ENCODE data around the gene ZNF366. TPM values are rescaled to one million over a fixed set of nuclear protein-coding genes. Genes with fewer than 3 reads are reported as not detected.

Gene ZNF366
- total and polyA plus RNA-seq, 2 of the 13 experiments (the other 11 are each of a cell fraction or from before 2014, with no cell fraction given): not detected

DNA sequence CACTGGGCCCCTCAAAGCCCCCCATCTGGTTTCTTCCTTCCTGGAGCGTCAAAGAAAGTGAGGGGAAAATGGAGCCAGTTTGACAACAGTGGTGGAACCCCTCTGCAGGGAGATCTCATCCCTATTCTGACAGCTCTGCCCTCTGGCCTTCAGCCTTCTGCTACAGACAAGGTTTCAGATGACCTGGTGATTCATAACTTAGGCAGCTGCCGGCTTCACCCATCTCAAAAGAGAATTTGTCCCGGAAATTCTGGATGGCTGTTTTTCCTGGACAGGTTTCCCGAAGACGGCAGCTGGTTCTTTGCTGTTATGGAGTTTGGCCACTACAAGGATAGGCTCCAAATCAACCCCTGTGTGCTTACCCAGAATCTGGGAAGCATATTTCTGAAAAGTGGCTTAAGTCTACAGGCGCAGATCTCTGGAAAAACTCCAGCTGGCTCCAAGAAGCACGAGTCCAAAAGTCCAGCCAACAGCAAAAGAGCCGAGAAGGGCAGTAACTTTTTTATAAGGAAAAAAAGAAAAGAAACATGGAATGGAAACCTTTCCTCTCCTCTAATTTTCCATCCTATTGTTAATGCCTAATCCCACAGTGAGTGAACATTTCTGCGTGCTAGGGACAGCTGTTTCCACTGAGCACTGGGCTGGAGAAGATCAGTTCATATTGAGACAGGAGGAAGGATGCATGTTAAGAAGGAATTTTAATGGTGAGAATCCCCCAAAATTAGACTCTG, 54.5 kb downstream of the ZNF366 start:
- DNase-seq (ENCODE audit: low spot score) (no peak), FAIRE-seq (no peak), ATAC-seq (no peak)
- Histone ChIP-seq H3K9me3 (ENCODE audit: low read length) (no peaks in the 10 kb centered on the region), H3K27me3 (ENCODE audit: control insufficient read depth in 1 of 2, insufficient read depth in 2 of 2, low read length in 2 of 2) (peaks cover 2 to 21% of the 10 kb centered on the region in 2 experiments; a peak in 4 of 5 replicates), H3K36me3 (replicated peaks in 1 of 2; ENCODE audit: control insufficient read depth in 1 of 2, insufficient read depth in 2 of 2, low read length in 2 of 2) (no peaks in the 10 kb centered on the region), H3K4me3 (replicated peaks in 1 of 3; ENCODE audit: insufficient read depth in 1 of 3, low read depth in 2 of 3, low read length in 3 of 3) (no peak overlapping the region), H3K4me2 (ENCODE audit: low read depth, low read length) (no peak overlapping the region), H3K4me1 (ENCODE audit: insufficient read depth, low read length) (no peaks in the 10 kb centered on the region), H3K9ac (ENCODE audit: insufficient read depth, low read depth, low read length) (no peak overlapping the region), H3K27ac (ENCODE audit: extremely low read length, insufficient read depth, low read length) (no peak overlapping the region), H3K79me2 (ENCODE audit: insufficient read depth, low read length) (no peaks in the 10 kb centered on the region), H4K20me1 (ENCODE audit: insufficient read depth, low read length) (no peaks in the 10 kb centered on the region), H2AFZ (ENCODE audit: low read length) (no peak overlapping the region)
- ChIA-PET POLR2A (no interaction called here), CTCF (ENCODE audit: low intra/inter-chr PET ratio, low total read pairs) (no interaction called here)
- intact Hi-C loops (cut with micrococcal nuclease; ENCODE audit: unreplicated experiment): no loop called here
- in situ Hi-C loops (cut with HindIII; ENCODE audit: extremely low pct_ligation_motif_present, low pct_unique_long_range_greater_than_20kb): no loop called here
- TF ChIP-seq SP5 (CRISPR knock-in tag; IDR thresholded peaks at IDR 0.05; ENCODE audit: borderline replicate concordance, low read depth) (no peak), ZNF101 (CRISPR knock-in tag; IDR thresholded peaks at IDR 0.05; ENCODE audit: borderline replicate concordance, low read depth) (no peak), ZNF570 (CRISPR knock-in tag; IDR thresholded peaks at IDR 0.05; ENCODE audit: borderline replicate concordance) (no peak), CEBPG (CRISPR knock-in tag; IDR thresholded peaks at IDR 0.05) (no peak), MYC (CRISPR knock-in tag; IDR thresholded peaks at IDR 0.05; ENCODE audit: borderline replicate concordance) (no peak), ZNF501 (CRISPR knock-in tag; IDR thresholded peaks at IDR 0.05) (no peak), ZNF317 (CRISPR knock-in tag; IDR thresholded peaks at IDR 0.05) (no peak), ELF3 (CRISPR knock-in tag; IDR thresholded peaks at IDR 0.05) (no peak), HMG20A (CRISPR knock-in tag; IDR thresholded peaks at IDR 0.05; ENCODE audit: borderline replicate concordance) (no peak)
- TF ChIP-seq, protein P1, sequence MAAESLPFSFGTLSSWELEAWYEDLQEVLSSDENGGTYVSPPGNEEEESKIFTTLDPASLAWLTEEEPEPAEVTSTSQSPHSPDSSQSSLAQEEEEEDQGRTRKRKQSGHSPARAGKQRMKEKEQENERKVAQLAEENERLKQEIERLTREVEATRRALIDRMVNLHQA (CRISPR knock-in tag; IDR thresholded peaks at IDR 0.05): no peak
- TF ChIP-seq, protein P2, sequence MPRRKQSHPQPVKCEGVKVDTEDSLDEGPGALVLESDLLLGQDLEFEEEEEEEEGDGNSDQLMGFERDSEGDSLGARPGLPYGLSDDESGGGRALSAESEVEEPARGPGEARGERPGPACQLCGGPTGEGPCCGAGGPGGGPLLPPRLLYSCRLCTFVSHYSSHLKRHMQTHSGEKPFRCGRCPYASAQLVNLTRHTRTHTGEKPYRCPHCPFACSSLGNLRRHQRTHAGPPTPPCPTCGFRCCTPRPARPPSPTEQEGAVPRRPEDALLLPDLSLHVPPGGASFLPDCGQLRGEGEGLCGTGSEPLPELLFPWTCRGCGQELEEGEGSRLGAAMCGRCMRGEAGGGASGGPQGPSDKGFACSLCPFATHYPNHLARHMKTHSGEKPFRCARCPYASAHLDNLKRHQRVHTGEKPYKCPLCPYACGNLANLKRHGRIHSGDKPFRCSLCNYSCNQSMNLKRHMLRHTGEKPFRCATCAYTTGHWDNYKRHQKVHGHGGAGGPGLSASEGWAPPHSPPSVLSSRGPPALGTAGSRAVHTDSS (CRISPR knock-in tag; conservative IDR thresholded peaks at IDR 0.05): no peak
- BruUV-seq (replicated peaks): no TSS peak
- WGBS (ENCODE audit: low lambda C conversion rate): 12% methylated on average over 5 of the region's 9 CpGs

Measured in HepG2 (cell line).